Measurements from ENCODE around the gene TMEM196.
A peak's percentile ranks its signal among the peaks of the same experiment; 100 is the strongest.

The TMEM196 gene

DNA sequence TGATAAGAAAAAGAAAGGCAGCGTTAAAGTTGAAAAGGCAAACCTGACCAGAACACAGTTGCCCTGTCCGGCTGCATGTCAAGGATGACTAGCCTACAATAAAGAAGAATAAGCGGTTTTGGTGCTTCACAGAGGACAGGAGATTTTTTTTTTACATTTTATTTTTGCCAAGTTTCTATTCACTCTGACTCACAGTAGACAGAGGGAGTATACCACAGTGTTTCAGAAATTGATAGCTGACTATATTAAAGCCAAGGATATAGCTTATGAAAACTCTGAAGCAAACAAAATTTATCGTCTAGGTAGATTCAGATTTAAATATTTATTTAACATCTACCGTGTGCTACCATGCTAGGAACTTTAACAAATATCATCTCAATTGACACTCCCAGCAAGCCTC lies 47.6 kb downstream of the TMEM196 start:
- H3K79me2 ChIP-seq (ENCODE audit: insufficient read depth, low read depth): no peaks in the 10 kb centered on the region

DNA sequence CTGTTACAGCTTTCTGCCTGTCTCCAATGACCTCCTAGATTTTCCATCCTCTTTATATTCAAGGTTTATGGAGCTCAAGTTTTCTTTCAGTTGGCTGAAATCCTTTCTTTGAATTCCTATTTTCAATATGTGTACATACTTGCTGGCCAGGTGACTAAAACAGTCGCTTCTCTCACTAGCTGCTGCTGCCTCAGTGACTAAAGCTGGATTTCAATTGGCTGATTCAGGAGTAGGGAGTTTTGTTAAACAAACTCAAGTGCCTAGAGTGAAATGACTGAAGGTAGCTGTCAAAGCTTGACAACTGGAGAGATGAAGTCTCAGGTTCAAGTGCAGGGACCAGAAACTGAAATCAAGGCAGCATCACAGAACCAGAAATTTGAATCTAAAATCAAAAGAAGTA lies 57.9 kb downstream of the TMEM196 start:
- TF ChIP-seq, protein P1, sequence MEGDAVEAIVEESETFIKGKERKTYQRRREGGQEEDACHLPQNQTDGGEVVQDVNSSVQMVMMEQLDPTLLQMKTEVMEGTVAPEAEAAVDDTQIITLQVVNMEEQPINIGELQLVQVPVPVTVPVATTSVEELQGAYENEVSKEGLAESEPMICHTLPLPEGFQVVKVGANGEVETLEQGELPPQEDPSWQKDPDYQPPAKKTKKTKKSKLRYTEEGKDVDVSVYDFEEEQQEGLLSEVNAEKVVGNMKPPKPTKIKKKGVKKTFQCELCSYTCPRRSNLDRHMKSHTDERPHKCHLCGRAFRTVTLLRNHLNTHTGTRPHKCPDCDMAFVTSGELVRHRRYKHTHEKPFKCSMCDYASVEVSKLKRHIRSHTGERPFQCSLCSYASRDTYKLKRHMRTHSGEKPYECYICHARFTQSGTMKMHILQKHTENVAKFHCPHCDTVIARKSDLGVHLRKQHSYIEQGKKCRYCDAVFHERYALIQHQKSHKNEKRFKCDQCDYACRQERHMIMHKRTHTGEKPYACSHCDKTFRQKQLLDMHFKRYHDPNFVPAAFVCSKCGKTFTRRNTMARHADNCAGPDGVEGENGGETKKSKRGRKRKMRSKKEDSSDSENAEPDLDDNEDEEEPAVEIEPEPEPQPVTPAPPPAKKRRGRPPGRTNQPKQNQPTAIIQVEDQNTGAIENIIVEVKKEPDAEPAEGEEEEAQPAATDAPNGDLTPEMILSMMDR (conservative IDR thresholded peaks at IDR 0.05; ENCODE audit: low read depth, low read length): no peak
- Histone ChIP-seq H3K27me3 (ENCODE audit: insufficient read depth, low read depth) (no peaks in the 10 kb centered on the region), H2AFZ (ENCODE audit: low read depth) (no peak overlapping the region), H3K9ac (no peak overlapping the region), H3K36me3 (ENCODE audit: insufficient read depth) (no peaks in the 10 kb centered on the region), H3K79me2 (ENCODE audit: insufficient read depth, low read depth) (no peaks in the 10 kb centered on the region), H3K4me1 (ENCODE audit: low read depth, poor library complexity, severe bottlenecking) (no peaks in the 10 kb centered on the region), H3K27ac (no peak overlapping the region), H3K4me2 (no peak overlapping the region), H4K20me1 (ENCODE audit: insufficient read depth) (no peaks in the 10 kb centered on the region; the same call in 1 of the 2 replicates), H3K4me3 (IDR thresholded peaks at IDR 0.05; ENCODE audit: insufficient read depth, low read depth, low read length) (no peak overlapping the region)

More for the DNA sequence above, 47.6 kb downstream of the TMEM196 start:
- no peak overlapping the region for H3K4me2 ChIP-seq
- H3K4me3 ChIP-seq (IDR thresholded peaks at IDR 0.05; ENCODE audit: insufficient read depth, low read depth, low read length): no peak overlapping the region
- TF ChIP-seq, protein P1 (conservative IDR thresholded peaks at IDR 0.05; ENCODE audit: low read depth, low read length): no peak
- no peaks in the 10 kb centered on the region for H3K36me3 ChIP-seq (ENCODE audit: insufficient read depth)
- no peaks in the 10 kb centered on the region for H3K27me3 ChIP-seq (ENCODE audit: insufficient read depth, low read depth)
- H3K9ac ChIP-seq: no peak overlapping the region
- H3K27ac ChIP-seq: no peak overlapping the region
- no peak overlapping the region for H2AFZ ChIP-seq (ENCODE audit: low read depth)
- H4K20me1 ChIP-seq (ENCODE audit: insufficient read depth): no peaks in the 10 kb centered on the region
- H3K4me1 ChIP-seq (ENCODE audit: low read depth, poor library complexity, severe bottlenecking): no peaks in the 10 kb centered on the region

DNA sequence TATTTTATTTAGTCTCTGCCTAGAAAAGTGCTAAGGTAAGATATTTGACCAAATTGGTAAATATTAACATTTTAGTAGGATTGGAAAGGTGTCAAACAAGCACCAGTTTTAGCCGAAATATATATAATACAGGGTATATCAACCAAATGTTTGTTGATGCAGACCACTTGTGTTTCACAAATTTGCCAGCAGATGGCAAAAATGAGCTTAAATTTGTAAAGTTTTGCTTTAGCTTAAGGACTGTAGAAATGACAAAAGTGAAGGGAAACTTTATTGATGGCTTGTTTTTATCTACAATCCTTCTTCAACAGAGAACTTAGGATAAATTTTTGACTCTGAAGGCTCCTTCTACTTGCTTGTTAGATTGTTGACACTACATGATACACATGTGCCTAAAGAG lies 59.7 kb downstream of the TMEM196 start:
- Histone ChIP-seq H3K79me2 (ENCODE audit: insufficient read depth, low read depth) (peaks cover 1% of the 10 kb centered on the region; the same call in 1 of the 2 replicates), H3K36me3 (ENCODE audit: insufficient read depth) (no peaks in the 10 kb centered on the region), H2AFZ (ENCODE audit: low read depth) (no peak overlapping the region), H4K20me1 (ENCODE audit: insufficient read depth) (no peaks in the 10 kb centered on the region; the same call in 1 of the 2 replicates), H3K4me2 (no peak overlapping the region), H3K4me1 (ENCODE audit: low read depth, poor library complexity, severe bottlenecking) (peaks cover 7% of the 10 kb centered on the region), H3K27ac (no peak overlapping the region), H3K9ac (no peak overlapping the region), H3K4me3 (IDR thresholded peaks at IDR 0.05; ENCODE audit: insufficient read depth, low read depth, low read length) (no peak overlapping the region), H3K27me3 (ENCODE audit: insufficient read depth, low read depth) (no peaks in the 10 kb centered on the region)
- TF ChIP-seq, protein P1 (conservative IDR thresholded peaks at IDR 0.05; ENCODE audit: low read depth, low read length): peak; percentile 82

DNA sequence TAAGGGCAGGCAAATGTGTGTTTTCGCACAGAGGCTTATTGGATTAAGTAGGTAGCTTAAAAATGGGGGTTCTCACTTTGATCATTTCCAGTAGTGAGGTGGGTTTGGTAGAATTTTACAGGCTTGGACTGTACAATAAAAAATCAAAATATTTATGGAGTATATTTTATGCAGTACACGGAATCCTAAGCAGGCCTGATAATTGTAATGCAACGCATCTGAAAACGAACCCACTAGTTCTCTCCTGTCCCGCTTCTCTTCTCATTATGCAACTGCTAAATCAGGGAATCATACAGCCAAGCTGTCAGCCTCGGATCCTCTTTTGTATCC lies 64.2 kb downstream of the TMEM196 start:
- peak overlapping the region; percentile 81; the same call in 1 of the 2 replicates for H3K9ac ChIP-seq
- H2AFZ ChIP-seq (ENCODE audit: low read depth): peak overlapping the region; percentile 87
- H3K4me2 ChIP-seq: peak overlapping the region; percentile 43; the same call in 1 of the 2 replicates
- H3K4me1 ChIP-seq (ENCODE audit: low read depth, poor library complexity, severe bottlenecking): peaks cover 26% of the 10 kb centered on the region
- no peaks in the 10 kb centered on the region for H3K27me3 ChIP-seq (ENCODE audit: insufficient read depth, low read depth)
- TF ChIP-seq, protein P1 (conservative IDR thresholded peaks at IDR 0.05; ENCODE audit: low read depth, low read length): peak; percentile 57; the same call in 1 of the 2 replicates
- H3K4me3 ChIP-seq (IDR thresholded peaks at IDR 0.05; ENCODE audit: insufficient read depth, low read depth, low read length): peak overlapping the region; percentile 39
- H3K79me2 ChIP-seq (ENCODE audit: insufficient read depth, low read depth): peaks cover 46% of the 10 kb centered on the region
- H4K20me1 ChIP-seq (ENCODE audit: insufficient read depth): no peaks in the 10 kb centered on the region
- H3K27ac ChIP-seq: peak overlapping the region; percentile 58; the same call in 1 of the 2 replicates
- no peaks in the 10 kb centered on the region for H3K36me3 ChIP-seq (ENCODE audit: insufficient read depth)

Measured in KMS-11 (cell line).